HG03521 (cell line): Measurements from ENCODE around the gene SLC16A10.
"Not testable (repeated sequence)": the region's sequence is repeated elsewhere in the genome, so short reads cannot be mapped to it uniquely, and the experiment has no call there.

Experiments
- ATAC-seq: cut with Tn5 transposase; IDR thresholded peaks from one replicate; pipeline ENCODE4 v1.9.1; 2021; ENCODE audit warnings: mild to moderate bottlenecking, moderate library complexity; ENCODE audit not compliant: unreplicated experiment

SLC16A10 gene, protein sequence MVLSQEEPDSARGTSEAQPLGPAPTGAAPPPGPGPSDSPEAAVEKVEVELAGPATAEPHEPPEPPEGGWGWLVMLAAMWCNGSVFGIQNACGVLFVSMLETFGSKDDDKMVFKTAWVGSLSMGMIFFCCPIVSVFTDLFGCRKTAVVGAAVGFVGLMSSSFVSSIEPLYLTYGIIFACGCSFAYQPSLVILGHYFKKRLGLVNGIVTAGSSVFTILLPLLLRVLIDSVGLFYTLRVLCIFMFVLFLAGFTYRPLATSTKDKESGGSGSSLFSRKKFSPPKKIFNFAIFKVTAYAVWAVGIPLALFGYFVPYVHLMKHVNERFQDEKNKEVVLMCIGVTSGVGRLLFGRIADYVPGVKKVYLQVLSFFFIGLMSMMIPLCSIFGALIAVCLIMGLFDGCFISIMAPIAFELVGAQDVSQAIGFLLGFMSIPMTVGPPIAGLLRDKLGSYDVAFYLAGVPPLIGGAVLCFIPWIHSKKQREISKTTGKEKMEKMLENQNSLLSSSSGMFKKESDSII

DNA sequence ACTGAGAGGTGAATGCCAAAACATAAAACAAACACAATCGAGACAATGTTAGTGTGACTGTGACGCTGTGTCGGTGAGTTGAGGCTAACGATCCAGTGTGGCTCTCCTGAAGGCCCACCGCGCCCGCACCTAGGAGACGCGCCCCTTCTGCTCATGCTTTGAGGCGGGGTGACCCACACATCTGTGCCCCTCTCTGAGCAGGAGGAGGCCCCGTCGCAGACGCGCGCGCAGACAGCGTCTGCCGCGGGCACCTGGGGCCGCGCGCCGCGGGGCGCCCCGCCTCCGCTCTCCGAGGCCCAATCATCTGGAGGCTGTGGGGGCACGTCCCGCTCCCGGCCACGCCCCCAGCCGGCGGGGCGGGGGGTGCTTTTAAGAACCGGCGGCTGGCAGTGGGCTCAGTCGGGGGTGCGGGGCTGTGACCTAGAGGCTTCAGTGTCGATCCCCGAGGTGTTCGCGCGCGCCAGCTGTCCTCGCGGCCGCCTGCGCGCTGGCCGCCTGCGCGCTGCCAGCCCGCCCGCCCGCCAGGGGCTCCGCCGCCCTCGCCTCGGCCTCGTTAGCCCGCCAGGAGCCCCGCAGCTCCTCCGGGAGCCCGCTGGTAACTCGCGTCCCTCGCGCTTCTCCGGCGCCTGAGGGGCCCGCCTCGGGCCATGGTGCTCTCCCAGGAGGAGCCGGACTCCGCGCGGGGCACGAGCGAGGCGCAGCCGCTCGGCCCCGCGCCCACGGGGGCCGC is at the start of gene SLC16A10:
Gene SLC16A10 (plus strand): TSS at position 398 of the 730 bp plus-strand sequence. CDS start 250 bp downstream, at position 648.
- ATAC-seq = peak; percentile 80

- no peak for ATAC-seq
These were observed 48.6 kb upstream of the SLC16A10 start for GRCh38 chr6:111038534-111039252.

DNA sequence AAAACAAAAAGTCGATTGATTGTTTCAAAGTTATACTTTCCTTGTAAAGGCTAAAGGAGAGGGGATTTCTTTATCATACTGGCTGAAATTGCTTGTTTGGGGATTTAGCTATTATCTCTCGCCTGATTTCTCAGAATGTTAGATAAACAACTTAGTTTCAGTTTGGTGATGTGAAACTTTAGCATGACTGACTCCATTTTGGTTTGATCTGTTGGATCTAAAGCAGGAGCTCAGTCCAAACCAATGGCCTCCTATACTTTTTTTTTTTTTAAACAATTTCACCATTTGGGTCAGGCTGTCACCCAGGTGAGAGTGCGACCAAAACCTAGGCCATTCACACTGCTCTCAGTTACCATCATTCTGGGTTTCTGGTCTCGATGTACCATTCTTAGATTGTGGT is 45.4 kb upstream of the SLC16A10 start:
- ATAC-seq = no peak

- no peak for ATAC-seq
These were observed 40.1 kb upstream of the SLC16A10 start for GRCh38 chr6:111047244-111047643.

DNA sequence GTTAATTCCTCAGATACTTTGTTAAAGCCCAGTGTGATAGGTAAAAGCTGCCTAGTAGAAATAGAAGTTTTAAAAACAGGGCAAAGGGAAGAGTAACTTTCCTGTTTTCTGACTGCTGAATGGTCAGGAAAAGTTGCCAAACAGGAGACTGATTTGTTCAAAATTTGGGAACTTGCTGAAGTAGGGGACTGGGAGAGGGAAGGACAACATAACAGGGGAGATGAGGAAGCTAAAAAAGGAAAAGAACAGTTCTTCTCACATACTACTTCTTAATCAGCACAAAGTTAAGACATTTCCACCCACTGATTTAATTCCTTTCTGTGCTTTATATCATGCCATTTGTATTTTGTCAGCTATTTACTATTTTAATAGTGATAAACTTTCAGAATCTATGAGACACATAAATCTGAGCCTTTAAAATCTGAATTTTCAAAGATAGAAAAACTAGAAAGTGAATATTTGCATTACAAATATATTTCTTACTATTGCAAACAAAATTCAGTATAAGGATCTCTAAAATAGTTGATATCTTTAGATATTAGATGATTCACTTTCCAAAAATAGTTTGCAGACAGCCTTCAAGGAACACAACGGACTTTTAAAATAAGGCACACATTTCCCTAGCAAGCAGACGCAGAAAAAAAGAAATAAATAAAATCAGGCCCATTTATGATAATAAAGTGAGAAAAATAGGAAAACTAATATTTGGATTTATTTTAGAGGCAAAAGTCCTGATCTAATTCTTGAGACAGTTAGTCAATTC is 36.9 kb upstream of the SLC16A10 start:
- no peak for ATAC-seq

- no peak for ATAC-seq
These were observed 35.1 kb upstream of the SLC16A10 start for GRCh38 chr6:111052171-111052570.

DNA sequence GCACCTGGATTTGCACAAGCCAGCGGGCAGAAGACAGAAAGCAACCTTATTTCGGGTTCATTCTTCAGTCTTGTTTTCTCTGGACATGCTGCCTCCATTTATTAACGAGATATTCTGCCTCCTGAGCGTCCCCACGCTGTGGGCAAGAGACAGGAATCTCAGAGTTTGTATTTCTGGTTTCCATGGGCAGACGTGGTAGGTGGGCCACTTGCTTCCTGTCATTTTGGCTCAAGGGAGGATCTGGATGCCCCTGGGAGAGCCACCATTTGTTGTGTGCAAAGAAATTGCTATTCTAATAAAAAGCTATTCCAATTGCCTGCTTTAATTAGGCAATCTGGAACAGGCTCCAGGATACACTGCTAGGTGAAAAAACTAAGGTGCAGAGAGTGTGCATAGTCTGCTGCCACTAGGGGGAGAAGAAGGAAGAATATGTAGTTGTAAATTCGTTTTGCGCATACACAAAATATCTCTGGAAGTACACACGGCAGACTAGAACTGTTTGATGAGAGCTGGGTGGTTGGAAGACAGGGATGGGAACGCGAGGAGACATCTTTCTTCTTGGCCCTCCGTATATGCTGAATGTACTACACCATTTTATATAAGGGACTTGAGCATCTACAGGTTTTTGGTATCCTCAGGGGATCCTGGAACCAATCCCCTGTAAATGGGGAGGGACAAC is 30.1 kb upstream of the SLC16A10 start:
- ATAC-seq = no peak

DNA sequence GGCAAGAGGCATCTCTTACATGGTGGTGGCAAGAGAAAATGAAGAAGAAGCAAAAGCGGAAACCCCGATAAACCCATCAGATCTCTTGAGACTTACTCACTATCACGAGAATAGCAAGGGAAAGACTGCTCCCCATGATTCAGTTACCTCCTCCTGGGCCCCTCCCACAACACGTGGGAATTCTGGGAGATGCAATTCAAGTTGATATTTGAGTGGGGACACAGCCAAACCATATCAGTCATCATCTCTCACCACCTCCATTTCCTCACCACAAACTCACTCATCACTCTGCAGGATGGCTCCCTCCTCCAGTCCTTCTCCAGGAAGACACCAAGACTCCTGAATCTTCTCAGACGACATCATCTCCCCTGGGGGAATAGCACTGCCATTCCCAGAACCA is 25.8 kb upstream of the SLC16A10 start:
- no peak for ATAC-seq

- not testable (repeated sequence) for ATAC-seq
These were observed 25.3 kb upstream of the SLC16A10 start for GRCh38 chr6:111061985-111062384.

DNA sequence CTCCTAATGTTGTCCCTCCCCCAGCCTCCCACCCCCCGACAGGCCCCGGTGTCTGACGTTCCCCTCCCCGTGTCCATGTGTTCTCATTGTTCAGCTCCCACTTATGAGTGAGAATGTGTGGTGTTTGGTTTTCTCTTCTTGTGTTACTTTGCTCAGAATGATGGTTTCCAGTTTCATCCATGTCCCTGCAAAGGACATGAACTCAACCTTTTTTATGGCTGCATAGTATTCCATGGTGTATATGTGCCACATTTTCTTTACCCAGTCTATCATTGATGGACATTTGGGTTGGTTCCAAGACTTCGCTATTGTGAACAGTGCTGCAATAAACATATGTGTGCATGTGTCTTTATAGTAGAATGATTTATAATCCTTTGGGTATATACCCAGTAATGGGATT is 24.4 kb upstream of the SLC16A10 start:
- ATAC-seq = not testable (repeated sequence)

DNA sequence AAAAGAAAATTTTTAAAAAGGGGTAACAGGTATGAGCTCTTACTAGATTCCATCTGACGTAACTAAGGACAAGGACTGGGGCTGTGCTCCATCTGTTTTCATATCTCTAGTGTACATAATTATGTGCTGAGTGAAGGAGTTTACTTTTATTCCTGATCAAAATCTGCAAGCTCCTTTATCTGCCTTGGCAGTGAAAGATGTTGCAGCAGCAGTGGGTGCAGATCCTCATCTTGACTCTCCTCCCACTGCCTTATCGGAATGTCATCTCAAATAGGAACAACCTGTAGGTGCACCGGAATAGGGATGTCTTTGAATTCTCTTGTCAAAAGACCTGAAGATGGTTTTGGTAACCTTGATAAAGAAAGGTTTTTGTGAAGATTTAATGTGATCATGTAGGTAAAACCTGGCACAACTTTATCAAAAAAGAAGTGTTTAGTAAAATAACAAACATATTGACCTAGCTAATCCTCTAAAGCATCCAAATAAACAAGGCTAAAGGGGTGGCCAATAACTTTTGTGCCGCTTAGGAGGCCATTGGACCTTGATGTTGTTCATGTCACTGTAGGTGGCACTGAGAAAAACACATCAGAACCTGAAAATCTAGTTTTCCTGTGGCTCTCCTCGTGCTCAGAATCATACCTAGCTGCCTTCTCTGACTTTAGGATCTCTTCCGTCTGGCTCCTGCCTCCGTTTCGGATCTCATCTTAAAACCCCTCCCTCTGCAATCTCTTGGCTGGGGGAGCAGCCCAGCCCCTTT is 19.0 kb upstream of the SLC16A10 start:
- ATAC-seq = no peak

- ATAC-seq = no peak
These were observed 18.5 kb upstream of the SLC16A10 start for GRCh38 chr6:111068866-111069234.

- no peak for ATAC-seq
These were observed 17.8 kb upstream of the SLC16A10 start for GRCh38 chr6:111069382-111070104.

GRCh38 chr6:111070105-111071005 is 16.9 kb upstream of the SLC16A10 start:
- ATAC-seq = no peak

DNA sequence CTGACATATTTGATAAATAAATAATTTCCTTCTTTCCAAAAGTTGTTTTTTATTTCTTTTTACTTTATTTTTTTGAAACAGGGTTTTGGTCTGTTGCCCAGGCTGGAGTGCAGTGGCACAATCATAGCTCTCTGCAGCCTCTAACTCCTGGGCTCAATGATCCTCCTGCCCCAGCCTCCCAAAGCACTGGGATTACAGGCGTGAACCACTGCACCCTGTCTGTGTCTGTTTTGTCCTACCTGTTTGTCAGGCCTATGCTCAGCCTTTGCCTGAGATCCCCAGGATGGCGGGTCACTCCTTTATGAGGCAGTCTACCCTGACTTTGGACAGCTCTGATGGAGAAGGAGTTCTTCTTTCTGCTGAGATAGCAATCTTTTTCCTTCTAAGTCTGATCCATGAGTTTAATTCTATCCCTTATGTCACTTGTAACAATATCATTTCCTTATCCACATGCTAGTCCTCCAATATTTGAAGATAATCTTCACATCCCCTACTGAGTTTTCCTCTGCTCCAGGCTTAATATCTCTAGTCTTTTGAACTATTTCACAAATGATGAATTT is 14.4 kb upstream of the SLC16A10 start:
- no peak for ATAC-seq

DNA sequence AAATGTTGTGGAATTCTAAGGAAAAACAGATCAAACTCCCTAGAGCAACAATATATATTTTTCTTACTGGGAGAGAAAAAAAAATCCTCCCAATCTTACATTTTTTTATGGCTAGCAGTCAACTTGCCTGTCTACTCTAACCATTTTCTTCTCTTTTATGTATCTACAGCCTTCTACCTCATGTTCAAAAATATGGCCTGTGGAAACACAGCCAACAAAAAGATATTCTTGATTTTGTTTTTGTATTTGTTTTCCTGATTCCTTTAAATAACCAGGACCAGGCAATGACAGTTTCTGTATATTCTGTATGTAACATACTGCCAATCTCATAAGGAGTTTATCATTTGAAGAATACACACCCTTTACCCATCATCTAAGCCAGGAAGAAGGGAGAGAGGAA is 13.0 kb upstream of the SLC16A10 start:
- no peak for ATAC-seq

GRCh38 chr6:111076024-111076695 is 11.1 kb upstream of the SLC16A10 start:
- no peak for ATAC-seq
